IMR-90 (cell line): ENCODE measurements around the gene HSPD1. TPM values are rescaled to one million over a fixed set of nuclear protein-coding genes. Genes with fewer than 3 reads are reported as not detected.
A peak's percentile ranks its signal among the peaks of the same experiment; 100 is the strongest.

Source experiments
- ATAC-seq: fragments of 200-7000 bp; cut with Tn5 transposase; 2 replicates; pipeline ENCODE4 v1.9.1; 2020; ENCODE audit warnings: low read depth, mild to moderate bottlenecking, moderate library complexity
- BruUV-seq: library from RNA; stranded (reverse); fragments of 400-500 nt; replicated peaks from 2 replicates; lab custom pipeline; 2021; lab: Mats Ljungman, UMichigan
- CTCF ChIA-PET: fragments of 300-600 bp; formaldehyde crosslinking; extraction: SDS; loops from one replicate; lab custom pipeline; 2021; ENCODE audit warnings: antibody characterized with exemption; lab: Yijun Ruan, JAX
- POLR2A ChIA-PET: fragments of 300-600 bp; sonication (Branson Sonifier 250); formaldehyde crosslinking; loops from one replicate; lab custom pipeline; 2022; ENCODE audit warnings: antibody characterized with exemption; ENCODE audit not compliant: unreplicated experiment; lab: Charles Lee
- DNase-seq: peaks from one replicate; pipeline ENCODE4 v3.0.0; 2013
- H2AFZ ChIP-seq: replicated peaks from 2 replicates; pipeline ENCODE3; 2013; ENCODE audit warnings: low read length, mild to moderate bottlenecking; ENCODE audit not compliant: poor library complexity
- H2AK5ac ChIP-seq: 2 replicates; pipeline ENCODE4 v1.6.1; 2013; ENCODE audit warnings: low read depth, low read length, inconsistent platforms
- H2AK9ac ChIP-seq: replicated peaks from 2 replicates; pipeline ENCODE3; 2013; ENCODE audit warnings: mild to moderate bottlenecking, low read depth, low read length, moderate library complexity; ENCODE audit not compliant: poor library complexity
- H2BK120ac ChIP-seq: 2 replicates; pipeline ENCODE4 v1.6.1; 2013; ENCODE audit warnings: low read depth, low read length, inconsistent platforms
- H2BK15ac ChIP-seq: 3 replicates; pipeline ENCODE4 v1.6.1; 2013; ENCODE audit warnings: low read depth, low read length, inconsistent platforms
- H2BK20ac ChIP-seq: 2 replicates; pipeline ENCODE4 v1.6.1; 2013; ENCODE audit warnings: low read depth, mild to moderate bottlenecking, inconsistent platforms, low read length, moderate library complexity
- H2BK5ac ChIP-seq: 2 replicates; pipeline ENCODE4 v1.6.1; 2013; ENCODE audit warnings: mild to moderate bottlenecking, low read depth, low read length, inconsistent platforms; ENCODE audit not compliant: poor library complexity, severe bottlenecking
- H3K14ac ChIP-seq: replicated peaks from 2 replicates; pipeline ENCODE4 v1.6.1; 2013; ENCODE audit warnings: low read depth, low read length, inconsistent platforms
- H3K18ac ChIP-seq: 2 replicates; pipeline ENCODE4 v1.6.1; 2013; ENCODE audit warnings: low read depth, low read length, control low read depth
- H3K23ac ChIP-seq: 2 replicates; pipeline ENCODE4 v1.6.1; 2013; ENCODE audit warnings: low read depth, low read length, inconsistent platforms
- H3K27ac ChIP-seq: 2 replicates; pipeline ENCODE4 v1.5.1; 2013; ENCODE audit warnings: mild to moderate bottlenecking, control low read depth, low read length; ENCODE audit not compliant: insufficient read depth
- H3K27me3 ChIP-seq: 2 replicates; pipeline ENCODE4 v1.6.1; 2013; ENCODE audit warnings: low read length; ENCODE audit not compliant: control insufficient read depth, insufficient read depth
- H3K36me3 ChIP-seq: 2 replicates; pipeline ENCODE4 v1.6.1; 2013; ENCODE audit warnings: low read length, mixed read lengths; ENCODE audit not compliant: control insufficient read depth, insufficient read depth
- H3K4ac ChIP-seq: 2 replicates; pipeline ENCODE4 v1.6.1; 2013; ENCODE audit warnings: low read depth, low read length, inconsistent platforms
- H3K4me1 ChIP-seq: 2 replicates; pipeline ENCODE4 v1.6.1; 2013; ENCODE audit warnings: low read length, mixed read lengths; ENCODE audit not compliant: control insufficient read depth, insufficient read depth
- H3K4me2 ChIP-seq: 2 replicates; pipeline ENCODE4 v1.6.1; 2013; ENCODE audit warnings: low read depth, mild to moderate bottlenecking, control low read depth, low read length, moderate library complexity
- H3K4me3 ChIP-seq: 2 replicates; pipeline ENCODE4 v1.5.1; 2013; ENCODE audit warnings: low read depth, mild to moderate bottlenecking, control low read depth, low read length, moderate library complexity; ENCODE audit not compliant: insufficient read depth
- H3K56ac ChIP-seq: 2 replicates; pipeline ENCODE4 v1.6.1; 2013; ENCODE audit warnings: low read length, inconsistent platforms; ENCODE audit not compliant: insufficient read depth; ENCODE audit errors: extremely low read depth
- H3K79me1 ChIP-seq, 2 experiments: 2 replicates each; pipeline ENCODE4 v1.6.1; 2013; ENCODE audit warnings: low read length in 2 of 2, inconsistent platforms in 1 of 2, low read depth in 1 of 2
- H3K9ac ChIP-seq: 2 replicates; pipeline ENCODE4 v1.6.1; 2013; ENCODE audit warnings: low read depth, low read length, control low read depth
- H3K9me1 ChIP-seq: 2 replicates; pipeline ENCODE4 v1.6.1; 2013; ENCODE audit warnings: low read length, inconsistent platforms; ENCODE audit not compliant: insufficient read depth
- H3K9me3 ChIP-seq: 2 replicates; pipeline ENCODE4 v1.6.1; 2013; ENCODE audit warnings: low read length; ENCODE audit not compliant: control insufficient read depth, insufficient read depth
- H4K20me1 ChIP-seq: 2 replicates; pipeline ENCODE4 v1.6.1; 2013; ENCODE audit warnings: low read length, inconsistent platforms; ENCODE audit not compliant: insufficient read depth
- H4K5ac ChIP-seq: 2 replicates; pipeline ENCODE4 v1.6.1; 2013; ENCODE audit warnings: mild to moderate bottlenecking, low read depth, low read length, control low read depth
- H4K8ac ChIP-seq, 2 experiments: 2 replicates each; pipeline ENCODE4 v1.6.1; 2013; ENCODE audit warnings: low read depth in 2 of 2, low read length in 2 of 2, control low read depth in 1 of 2, inconsistent platforms in 1 of 2
- H4K91ac ChIP-seq: 2 replicates; pipeline ENCODE4 v1.6.1; 2013; ENCODE audit warnings: low read depth, low read length, inconsistent platforms; ENCODE audit not compliant: insufficient read depth
- BHLHE40 ChIP-seq: fragments of 150-350 bp; IDR thresholded peaks from 2 replicates; pipeline ENCODE4 v1.6.1; 2016; ENCODE audit warnings: mild to moderate bottlenecking, low read depth, low read length
- CEBPB ChIP-seq: IDR thresholded peaks from 2 replicates; pipeline ENCODE4 v1.6.1; 2012; ENCODE audit warnings: low read depth, low read length, improper control_type of control experiment
- CHD1 ChIP-seq: IDR thresholded peaks from 2 replicates; pipeline ENCODE4 v1.6.1; 2012; ENCODE audit warnings: low read depth, low read length, improper control_type of control experiment
- CTCF ChIP-seq: conservative IDR thresholded peaks from 2 replicates; pipeline ENCODE4 v1.5.1; 2012; ENCODE audit warnings: mild to moderate bottlenecking, low read depth, low read length, improper control_type of control experiment
- ELK1 ChIP-seq: fragments of 150-350 bp; IDR thresholded peaks from 2 replicates; pipeline ENCODE4 v1.6.1; 2016; ENCODE audit warnings: low read depth, mild to moderate bottlenecking, low read length, moderate library complexity, borderline replicate concordance
- FOS ChIP-seq: fragments of 150-350 bp; IDR thresholded peaks from 2 replicates; pipeline ENCODE4 v1.6.1; 2016; ENCODE audit warnings: low read depth, low read length
- MAFK ChIP-seq: IDR thresholded peaks from 2 replicates; pipeline ENCODE4 v1.6.1; 2012; ENCODE audit warnings: low read depth, low read length, improper control_type of control experiment
- MXI1 ChIP-seq: IDR thresholded peaks from 2 replicates; pipeline ENCODE4 v1.6.1; 2012; ENCODE audit warnings: low read depth, mild to moderate bottlenecking, low read length, moderate library complexity, borderline replicate concordance
- POLR2A ChIP-seq: IDR thresholded peaks from 2 replicates; pipeline ENCODE4 v1.6.1; 2012; ENCODE audit warnings: mild to moderate bottlenecking, low read depth, low read length
- RAD21 ChIP-seq: IDR thresholded peaks from 2 replicates; pipeline ENCODE4 v1.6.1; 2012; ENCODE audit warnings: low read length, improper control_type of control experiment
- RCOR1 ChIP-seq: IDR thresholded peaks from 2 replicates; pipeline ENCODE4 v1.6.1; 2012; ENCODE audit warnings: mild to moderate bottlenecking, low read length, improper control_type of control experiment; ENCODE audit not compliant: insufficient replicate concordance
- SMC3 ChIP-seq: fragments of 150-350 bp; IDR thresholded peaks from 2 replicates; pipeline ENCODE4 v1.6.1; 2016; ENCODE audit warnings: low read depth, mild to moderate bottlenecking, antibody characterized with exemption, low read length, moderate library complexity
- WGBS, 2 experiments: methylation state at CpG; one replicate each; pipeline versions ENCODE4 v1.1.5 to v1.1.7; 2013; ENCODE audit warnings: missing lambda C conversion rate in 2 of 2; ENCODE audit not compliant: insufficient read length in 1 of 2; ENCODE audit errors: extremely low coverage in 2 of 2; 5-methylcytosine and 5-hydroxymethylcytosine counted together
- dilution Hi-C: fragments of 300-500 bp; cut with HindIII; formaldehyde crosslinking; loops from one replicate; pipeline ENCODE4 v1.14.3; 2018; ENCODE audit warnings: low sequenced_read_pairs; ENCODE audit not compliant: unreplicated experiment
- in situ Hi-C: fragments of 300-500 bp; cut with MboI; formaldehyde crosslinking; loops from 3 replicates; pipeline ENCODE4 v1.14.3; 2019; ENCODE audit warnings: low sequenced_read_pairs, inconsistent platforms, mixed read lengths
- intact Hi-C: fragments of 100-400 bp; cut with micrococcal nuclease; formaldehyde crosslinking; loops from 2 replicates; pipeline ENCODE4 v1.10.0; 2022
- polyA plus RNA-seq, 3 experiments: library from polyadenylated mRNA; depleted of rRNA; stranded (reverse); fragments of >200 nt; gene quantifications; 2 replicates each; pipeline ENCODE4 v1.2.3, GENCODE V29; 2012; ENCODE audit warnings: low replicate concordance in 1 of 3
- total RNA-seq: library from RNA; depleted of rRNA; stranded (reverse); fragments of >200 nt; gene quantifications from 2 replicates; pipeline ENCODE4 v1.2.3, GENCODE V29; 2012

The HSPD1 gene
- total and polyA plus RNA-seq, 2 of the 4 experiments (the other 2 are of a cell fraction): 171 TPM

GRCh38 chr2:197480165-197481036 lies 19.2 kb downstream of the HSPD1 start:
- Histone ChIP-seq H3K9me1 (no peaks in the 10 kb centered on the region), H3K23ac (no peak overlapping the region), H3K4me2 (no peak overlapping the region), H2BK120ac (no peak overlapping the region), H3K79me1 (0 out of 4 replicates have a peak, but pooled peaks cover 0 to 4% of the 10 kb centered on the region in 2 experiments), H2AFZ (no peak overlapping the region), H3K56ac (no peak overlapping the region), H4K91ac (no peak overlapping the region), H3K27ac (no peak overlapping the region), H3K14ac (no peak overlapping the region), H3K27me3 (no peaks in the 10 kb centered on the region), H2BK15ac (no peak overlapping the region), H3K9me3 (peaks cover 10% of the 10 kb centered on the region), H3K4me3 (no peak overlapping the region), H4K8ac (no peak overlapping the region), H4K20me1 (peaks cover 4% of the 10 kb centered on the region; the same call in 1 of the 2 replicates), H2BK5ac (no peak overlapping the region), H3K18ac (no peak overlapping the region), H4K5ac (no peak overlapping the region), H3K36me3 (peaks cover 35% of the 10 kb centered on the region), H2AK9ac (peak overlapping the region; percentile 28), H3K9ac (no peak overlapping the region), H3K4ac (no peak overlapping the region), H2AK5ac (no peak overlapping the region), H2BK20ac (no peak overlapping the region), H3K4me1 (no peaks in the 10 kb centered on the region)
- TF ChIP-seq RCOR1: no peak
- TF ChIP-seq CEBPB: no peak
- TF ChIP-seq SMC3: no peak
- no peak for TF ChIP-seq ELK1
- no peak for TF ChIP-seq BHLHE40
- no peak for TF ChIP-seq MAFK
- TF ChIP-seq CTCF: no peak
- no peak for TF ChIP-seq FOS
- no peak for TF ChIP-seq CHD1
- TF ChIP-seq MXI1: no peak
- TF ChIP-seq RAD21: no peak
- no peak for TF ChIP-seq POLR2A
- ChIA-PET POLR2A (no interaction called here), CTCF (no interaction called here)
- dilution Hi-C loops (no loop called here), intact Hi-C loops (no loop called here), in situ Hi-C loops (no loop called here)
- ATAC-seq (no peak), DNase-seq (no peak)
- BruUV-seq: no TSS peak
- no CpG with 5 or more reads among the region's 9 CpGs for WGBS, 2 experiments
